OCI-LY7 (cell line): Measurements from ENCODE around the gene MSLN. TPM values are rescaled to one million over a fixed set of nuclear protein-coding genes. Genes with fewer than 3 reads are reported as not detected.

ENCODE experiments used
- BruUV-seq: library from RNA; stranded (reverse); fragments of 400-500 nt; replicated peaks from 2 replicates; lab custom pipeline; 2021; lab: Mats Ljungman, UMichigan
- CTCF ChIA-PET: fragments of 300-600 bp; sonication (Branson Sonifier 250); formaldehyde crosslinking; loops from one replicate; lab custom pipeline; 2022; ENCODE audit warnings: antibody characterized with exemption; ENCODE audit not compliant: unreplicated experiment; lab: Charles Lee
- POLR2A ChIA-PET: fragments of 300-600 bp; sonication (Branson Sonifier 250); formaldehyde crosslinking; loops from one replicate; lab custom pipeline; 2022; ENCODE audit warnings: antibody characterized with exemption; lab: Charles Lee
- DNase-seq: peaks from one replicate; pipeline ENCODE4 v3.0.0-alpha.2; 2015; ENCODE audit warnings: low spot score
- H2AFZ ChIP-seq: fragments of 200-600 bp; sonication (generic), shearing (Covaris generic); 2 replicates; pipeline ENCODE4 v1.6.1; 2014; ENCODE audit warnings: mild to moderate bottlenecking, antibody characterized with exemption, low read length, moderate library complexity
- H3K27ac ChIP-seq: fragments of 200-600 bp; sonication (generic); 2 replicates; pipeline ENCODE4 v1.5.1; 2014; ENCODE audit warnings: mixed run types, low read depth, mild to moderate bottlenecking, moderate library complexity, low read length, inconsistent platforms; ENCODE audit not compliant: poor library complexity, severe bottlenecking
- H3K36me3 ChIP-seq: fragments of 200-600 bp; sonication (generic); 2 replicates; pipeline ENCODE4 v1.6.1; 2014; ENCODE audit warnings: mild to moderate bottlenecking, antibody characterized with exemption, low read length, moderate library complexity, mixed read lengths; ENCODE audit not compliant: insufficient read depth
- H3K4me1 ChIP-seq: fragments of 200-600 bp; sonication (generic); 2 replicates; pipeline ENCODE4 v1.5.1; 2014; ENCODE audit warnings: mild to moderate bottlenecking, low read length; ENCODE audit not compliant: insufficient read depth, poor library complexity, severe bottlenecking
- H3K4me2 ChIP-seq: fragments of 200-600 bp; sonication (generic); 2 replicates; pipeline ENCODE4 v1.6.1; 2014; ENCODE audit warnings: mild to moderate bottlenecking, low read length
- H3K4me3 ChIP-seq: fragments of 200-600 bp; sonication (generic); 2 replicates; pipeline ENCODE4 v1.5.1; 2014; ENCODE audit warnings: mild to moderate bottlenecking, low read depth, low read length; ENCODE audit not compliant: poor library complexity, severe bottlenecking
- H3K79me2 ChIP-seq: fragments of 200-600 bp; sonication (generic); 2 replicates; pipeline ENCODE4 v1.6.1; 2016; ENCODE audit warnings: low read depth, mild to moderate bottlenecking, low read length, moderate library complexity, mixed read lengths; ENCODE audit not compliant: insufficient read depth
- H3K9me2 ChIP-seq: fragments of 200-600 bp; sonication (generic); 2 replicates; pipeline ENCODE4 v1.6.1; 2016; ENCODE audit warnings: mild to moderate bottlenecking, low read length, mixed read lengths; ENCODE audit not compliant: insufficient read depth
- H3K9me3 ChIP-seq: fragments of 200-600 bp; sonication (generic); 2 replicates; pipeline ENCODE4 v1.6.1; 2014; ENCODE audit warnings: mild to moderate bottlenecking, mixed run types, low read length, mixed read lengths
- H4K20me1 ChIP-seq: fragments of 200-600 bp; sonication (generic); 2 replicates; pipeline ENCODE4 v1.6.1; 2014; ENCODE audit warnings: mild to moderate bottlenecking, antibody characterized with exemption, low read length, moderate library complexity, mixed read lengths; ENCODE audit not compliant: insufficient read depth
- CTCF ChIP-seq: fragments of 200-600 bp; sonication (generic); conservative IDR thresholded peaks from 2 replicates; pipeline ENCODE4 v1.5.1; 2014; ENCODE audit warnings: mild to moderate bottlenecking, antibody characterized with exemption, low read length, moderate library complexity, mixed read lengths
- EZH2phosphoT487 ChIP-seq: fragments of 200-600 bp; sonication (generic); IDR thresholded peaks from 2 replicates; pipeline ENCODE4 v1.6.1; 2018; ENCODE audit warnings: low read depth, borderline replicate concordance, mild to moderate bottlenecking, mixed run types, antibody characterized with exemption, low read length, moderate library complexity, mixed read lengths
- intact Hi-C: fragments of 100-400 bp; cut with micrococcal nuclease; formaldehyde crosslinking; loops from one replicate; pipeline ENCODE4 v1.10.0; 2022; ENCODE audit not compliant: unreplicated experiment
- total RNA-seq, 2 experiments: library from RNA; depleted of rRNA in 1 of 2; stranded (reverse); fragments of >200 nt in 1 of 2; shearing (Covaris generic) in 1 of 2; gene quantifications; 2 replicates each; pipeline ENCODE4 v1.2.3, GENCODE V29; 2014 to 2022

The MSLN gene
- total RNA-seq, 2 experiments from 2014 or later: 0.13 to 0.44 TPM

- ChIA-PET POLR2A (interaction anchor here (1.2 to 1.3 kb wide), 2 partner anchors 66 to 73 kb away, joined by 3 to 5 read pairs; partner anchors contain the start of gene METRN), CTCF (interaction anchor here (1.0 kb wide), 1 partner anchor 72 kb away, joined by 4 read pairs; no protein-coding TSS in a partner anchor)
- intact Hi-C loops: loop anchor here (5.0 kb wide), 1 partner anchor 41 kb away; no protein-coding TSS in a partner anchor
- peaks cover 30% of the 10 kb centered on the region for H3K79me2 ChIP-seq
- no peak for DNase-seq
- H3K27ac ChIP-seq: peak within 1 kb of the TSS; percentile 33
- peaks cover 17% of the 10 kb centered on the region for H3K4me1 ChIP-seq
- peak within 1 kb of the TSS; percentile 95 for H3K4me2 ChIP-seq
- peak within 1 kb of the TSS; percentile 52; the same call in 1 of the 2 replicates for H2AFZ ChIP-seq
- H3K4me3 ChIP-seq: peak within 1 kb of the TSS; percentile 100
- no TSS peak for BruUV-seq
- 0 out of 2 replicates have a peak, but pooled peaks cover 4% of the 10 kb centered on the region for H4K20me1 ChIP-seq
- H3K9me2 ChIP-seq: no peaks in the 10 kb centered on the region
- TF ChIP-seq CTCF: no peak
- TF ChIP-seq EZH2phosphoT487: no peak
- H3K9me3 ChIP-seq: no peaks in the 10 kb centered on the region
- peaks cover 57% of the 10 kb centered on the region for H3K36me3 ChIP-seq
These were observed 27.5 kb downstream of the MSLN start, which contains the start of gene RPUSD1 for GRCh38 chr16:787978-788398. Gene RPUSD1 (minus strand): TSS chr16:788381. CDS start chr16:787737, 644 bp downstream.

- H2AFZ ChIP-seq: peak within 1 kb of the TSS; percentile 52; the same call in 1 of the 2 replicates
- intact Hi-C loops: loop anchor here (5.0 kb wide), 1 partner anchor 41 kb away; no protein-coding TSS in a partner anchor
These were observed 28.0 kb downstream of the MSLN start, which contains the start of gene CHTF18 for GRCh38 chr16:788399-789126. Gene CHTF18 (plus strand): TSS chr16:788620. CDS start chr16:788685, 65 bp downstream.

More at GRCh38 chr16:788399-789126, 28.0 kb downstream of the MSLN start, which contains the start of gene CHTF18:
- Histone ChIP-seq H3K4me2 (peak within 1 kb of the TSS; percentile 95), H3K9me3 (no peaks in the 10 kb centered on the region), H3K9me2 (no peaks in the 10 kb centered on the region), H3K36me3 (peaks cover 63% of the 10 kb centered on the region), H3K79me2 (peaks cover 30% of the 10 kb centered on the region), H4K20me1 (0 out of 2 replicates have a peak, but pooled peaks cover 4% of the 10 kb centered on the region), H3K4me1 (peaks cover 17% of the 10 kb centered on the region), H3K27ac (peak within 1 kb of the TSS; percentile 33), H3K4me3 (peak within 1 kb of the TSS; percentile 100)
- TF ChIP-seq CTCF: no peak
- no peak for TF ChIP-seq EZH2phosphoT487
- peak; percentile 94 for DNase-seq
- CTCF ChIA-PET: interaction anchor here (1.0 kb wide), 1 partner anchor 72 kb away, joined by 4 read pairs; no protein-coding TSS in a partner anchor
- no TSS peak for BruUV-seq
- POLR2A ChIA-PET: interaction anchor here (1.2 to 1.3 kb wide), 2 partner anchors 67 to 74 kb away, joined by 3 to 5 read pairs; partner anchors contain the start of gene METRN
